HG02763 (cell line): Measurements from ENCODE around the gene PRTFDC1.
"Not testable (repeated sequence)": the region's sequence is repeated elsewhere in the genome, so short reads cannot be mapped to it uniquely, and the experiment has no call there.

Experiments used
- ATAC-seq: cut with Tn5 transposase; IDR thresholded peaks from one replicate; pipeline ENCODE4 v1.9.1; 2021; ENCODE audit warnings: mild to moderate bottlenecking, moderate library complexity; ENCODE audit not compliant: unreplicated experiment

PRTFDC1 gene

GRCh38 chr10:24952143-24952706 is at the start of gene PRTFDC1:
TSS of gene PRTFDC1 (minus strand) at chr10:24952606. CDS start at chr10:24952575, 31 bp downstream.
- ATAC-seq, result peak; percentile 31

GRCh38 chr10:24998044-24998443 is 45.6 kb upstream of the PRTFDC1 start:
- ATAC-seq, result no peak

- no peak for ATAC-seq
These were observed 42.7 kb upstream of the PRTFDC1 start for GRCh38 chr10:24995072-24995471.

- no peak for ATAC-seq
These were observed 41.0 kb upstream of the PRTFDC1 start for GRCh38 chr10:24993237-24993958.

GRCh38 chr10:24992512-24993133 is 40.2 kb upstream of the PRTFDC1 start:
- no peak for ATAC-seq

GRCh38 chr10:24991298-24991697 is 38.9 kb upstream of the PRTFDC1 start:
- no peak for ATAC-seq

GRCh38 chr10:24989867-24990266 is 37.5 kb upstream of the PRTFDC1 start:
- ATAC-seq, result no peak

- ATAC-seq, result no peak
These were observed 36.6 kb upstream of the PRTFDC1 start for GRCh38 chr10:24988831-24989640.

- ATAC-seq, result no peak
These were observed 32.5 kb upstream of the PRTFDC1 start for GRCh38 chr10:24984906-24985305.

- ATAC-seq, result no peak
These were observed 31.5 kb upstream of the PRTFDC1 start for GRCh38 chr10:24983946-24984345.

- ATAC-seq, result no peak
These were observed 30.7 kb upstream of the PRTFDC1 start for GRCh38 chr10:24983130-24983529.

- ATAC-seq, result peak; percentile 60
These were observed 30.1 kb upstream of the PRTFDC1 start for GRCh38 chr10:24982319-24983112.

- ATAC-seq, result no peak
These were observed 28.8 kb upstream of the PRTFDC1 start for GRCh38 chr10:24981161-24981710.

GRCh38 chr10:24979685-24980084 is 27.3 kb upstream of the PRTFDC1 start:
- no peak for ATAC-seq

GRCh38 chr10:24974976-24975375 is 22.6 kb upstream of the PRTFDC1 start:
- ATAC-seq, result no peak

GRCh38 chr10:24973163-24973562 is 20.8 kb upstream of the PRTFDC1 start:
- no peak for ATAC-seq

GRCh38 chr10:24971374-24971773 is 19.0 kb upstream of the PRTFDC1 start:
- no peak for ATAC-seq

GRCh38 chr10:24969841-24970281 is 17.5 kb upstream of the PRTFDC1 start:
- ATAC-seq, result no peak

GRCh38 chr10:24968951-24969350 is 16.5 kb upstream of the PRTFDC1 start:
- ATAC-seq, result not testable (repeated sequence)

- no peak for ATAC-seq
These were observed 15.9 kb upstream of the PRTFDC1 start for GRCh38 chr10:24968349-24968748.
